Liver (tissue), 9 donors: ENCODE measurements around the gene TPRN. TPM values are rescaled to one million over a fixed set of nuclear protein-coding genes. Genes with fewer than 3 reads are reported as not detected.

Experiments
- DNase-seq: peaks from one replicate; pipeline ENCODE4 v3.0.0-alpha.2; 2017; ENCODE audit warnings: low spot score
- H3K27ac ChIP-seq, 2 donors: one replicate each; pipeline ENCODE4 v1.7.0; 2013; ENCODE audit warnings: inconsistent platforms in 2 of 2, low read length in 2 of 2, control low read depth in 1 of 2, low read depth in 1 of 2, mild to moderate bottlenecking in 1 of 2
- H3K27me3 ChIP-seq, 4 donors: one replicate each; pipeline versions ENCODE4 v1.6.1 to v1.7.0; 2013; ENCODE audit warnings: low read length in 3 of 4, inconsistent platforms in 1 of 4, mild to moderate bottlenecking in 1 of 4, moderate library complexity in 1 of 4; ENCODE audit not compliant: control insufficient read depth in 4 of 4, insufficient read depth in 4 of 4
- H3K36me3 ChIP-seq, 4 donors: one replicate each; pipeline versions ENCODE4 v1.6.1 to v1.7.0; 2013; ENCODE audit warnings: low read length in 3 of 4, mild to moderate bottlenecking in 3 of 4, low read depth in 1 of 4, moderate library complexity in 1 of 4; ENCODE audit not compliant: control insufficient read depth in 4 of 4, insufficient read depth in 3 of 4
- H3K4me1 ChIP-seq, 4 donors: one replicate each; pipeline versions ENCODE4 v1.6.1 to v1.7.0; 2013; ENCODE audit warnings: low read length in 3 of 4, mild to moderate bottlenecking in 3 of 4, moderate library complexity in 1 of 4; ENCODE audit not compliant: control insufficient read depth in 4 of 4, insufficient read depth in 4 of 4
- H3K4me3 ChIP-seq, 3 donors: one replicate each; pipeline versions ENCODE4 v1.6.1 to v1.7.0; 2013; ENCODE audit warnings: low read length in 3 of 3, control low read depth in 1 of 3, low read depth in 1 of 3, mild to moderate bottlenecking in 1 of 3
- H3K9ac ChIP-seq, 2 donors: one replicate each; pipeline ENCODE4 v1.7.0; 2013; ENCODE audit warnings: low read length in 2 of 2, mild to moderate bottlenecking in 2 of 2, moderate library complexity in 2 of 2, control low read depth in 1 of 2, low read depth in 1 of 2
- H3K9me3 ChIP-seq, 4 donors: one replicate each; pipeline versions ENCODE4 v1.6.1 to v1.7.0; 2013; ENCODE audit warnings: low read length in 3 of 4; ENCODE audit not compliant: control insufficient read depth in 4 of 4
- EGR1 ChIP-seq, 2 donors: IDR thresholded peaks; 2 replicates each; pipeline ENCODE4 v1.6.1; 2016 to 2018; ENCODE audit warnings: antibody characterized with exemption in 2 of 2, low read depth in 2 of 2
- FOXA1 ChIP-seq: IDR thresholded peaks from 2 replicates; pipeline ENCODE4 v1.6.1; 2016; ENCODE audit warnings: antibody characterized with exemption
- FOXA2 ChIP-seq: IDR thresholded peaks from 2 replicates; pipeline ENCODE4 v1.6.1; 2016; ENCODE audit warnings: antibody characterized with exemption
- GABPA ChIP-seq, 2 donors: IDR thresholded peaks in 1 of 2; conservative IDR thresholded peaks in 1 of 2; 2 replicates each; pipeline ENCODE4 v1.6.1; 2016; ENCODE audit warnings: antibody characterized with exemption in 2 of 2, mild to moderate bottlenecking in 1 of 2, moderate library complexity in 1 of 2
- HNF4A ChIP-seq, 2 donors: conservative IDR thresholded peaks; 2 replicates each; pipeline ENCODE4 v1.6.1; 2016; ENCODE audit warnings: antibody characterized with exemption in 2 of 2, mild to moderate bottlenecking in 2 of 2
- HNF4G ChIP-seq: IDR thresholded peaks from 2 replicates; pipeline ENCODE4 v1.6.1; 2016; ENCODE audit warnings: antibody characterized with exemption
- NR2F2 ChIP-seq: IDR thresholded peaks from 2 replicates; pipeline ENCODE4 v1.6.1; 2016; ENCODE audit warnings: antibody characterized with exemption
- RAD21 ChIP-seq, 2 donors: IDR thresholded peaks; 2 replicates each; pipeline ENCODE4 v1.6.1; 2016; ENCODE audit warnings: antibody characterized with exemption in 2 of 2, mild to moderate bottlenecking in 2 of 2
- RXRA ChIP-seq, 2 donors: IDR thresholded peaks; 2 replicates each; pipeline ENCODE4 v1.6.1; 2017 to 2018; ENCODE audit warnings: antibody characterized with exemption in 2 of 2, mild to moderate bottlenecking in 1 of 2
- SP1 ChIP-seq: IDR thresholded peaks from 2 replicates; pipeline ENCODE4 v1.6.1; 2018; ENCODE audit warnings: antibody characterized with exemption, mild to moderate bottlenecking
- TAF1 ChIP-seq: conservative IDR thresholded peaks from 2 replicates; pipeline ENCODE4 v1.6.1; 2016; ENCODE audit warnings: antibody characterized with exemption, mild to moderate bottlenecking
- YY1 ChIP-seq: IDR thresholded peaks from 2 replicates; pipeline ENCODE4 v1.6.1; 2016; ENCODE audit warnings: antibody characterized with exemption, mild to moderate bottlenecking
- WGBS: extraction: QIAGEN DNeasy Blood & Tissue Kit; methylation state at CpG from one replicate; pipeline ENCODE4 v1.1.7; 2013; 5-methylcytosine and 5-hydroxymethylcytosine counted together
- polyA plus RNA-seq, 2 donors: library from polyadenylated mRNA; stranded (reverse) in 1 of 2; unstranded in 1 of 2; fragments of 200-250 nt in 1 of 2; fragments of >200 nt in 1 of 2; fragmentation: Nextera tagmentation in 1 of 2; extraction: Ambion mirVana in 1 of 2; gene quantifications; one replicate each; pipeline versions ENCODE4 v1.2.1 to v1.2.3, GENCODE V29; 2013 to 2015
- total RNA-seq, 2 donors: library from RNA; depleted of rRNA; stranded (reverse); fragments of >200 nt; gene quantifications; one replicate each; pipeline ENCODE4 v1.2.3, GENCODE V29; 2014
- TF ChIP-seq, protein P1 (sequence below): IDR thresholded peaks from 2 replicates; pipeline ENCODE4 v1.6.1; 2016; ENCODE audit warnings: antibody characterized with exemption, mild to moderate bottlenecking
- TF ChIP-seq, protein P2 (sequence below): IDR thresholded peaks from 2 replicates; pipeline ENCODE4 v1.6.1; 2016; ENCODE audit warnings: antibody characterized with exemption
- TF ChIP-seq, protein P3 (sequence below): fragments of 150-350 bp; IDR thresholded peaks from 2 replicates; pipeline ENCODE4 v1.5.1; 2017; ENCODE audit warnings: improper control_type of control experiment, low read depth, low read length; ENCODE audit not compliant: missing input control
- TF ChIP-seq, protein P4 (sequence below): IDR thresholded peaks from 2 replicates; pipeline ENCODE4 v1.6.1; 2016; ENCODE audit warnings: antibody characterized with exemption
- donor health status: healthy.
- donor health status: healthy.
- donor health status: healthy.
- donor health status: healthy.
- donor health status: healthy.

TPRN gene
- total and polyA plus RNA-seq, 4 donors, result 5.4 to 20.1 (median 11.1) TPM

- Histone ChIP-seq H3K9ac (no peak overlapping the region), H3K4me1 (peaks cover 18 to 24% (median 19%) of the 10 kb centered on the region in 4 donors), H3K36me3 (no peaks in the 10 kb centered on the region), H3K9me3 (no peaks in the 10 kb centered on the region), H3K27ac (no peak overlapping the region), H3K4me3 (peak overlapping the region in 1 of 3 donors; percentile 42), H3K27me3 (peaks cover 7 to 32% (median 15%) of the 10 kb centered on the region in 4 donors)
- WGBS, result 2% methylated on average over 36 of the region's 36 CpGs
- TF ChIP-seq GABPA (IDR thresholded peaks at IDR 0.05 in 1 of 2, conservative IDR thresholded peaks at IDR 0.05 in 1 of 2), result no peak
- TF ChIP-seq EGR1 (IDR thresholded peaks at IDR 0.05; ENCODE audit: low read depth in 2 of 2), result no peak
- DNase-seq, result no peak
Measured at GRCh38 chr9:137168573-137168903, 32.0 kb downstream of the TPRN start.

- peaks cover 7 to 36% (median 15%) of the 10 kb centered on the region in 4 donors for H3K27me3 ChIP-seq
- 7% methylated on average over 57 of the region's 57 CpGs for WGBS
- no peak for DNase-seq
- no peak overlapping the region for H3K9ac ChIP-seq
- no peaks in the 10 kb centered on the region for H3K36me3 ChIP-seq
- peaks cover 18 to 26% (median 21%) of the 10 kb centered on the region in 4 donors for H3K4me1 ChIP-seq
- peak overlapping the region in 1 of 3 donors; percentile 42 for H3K4me3 ChIP-seq
- H3K27ac ChIP-seq, result no peak overlapping the region
- H3K9me3 ChIP-seq, result no peaks in the 10 kb centered on the region
- TF ChIP-seq FOXA2, result no peak
- TF ChIP-seq, protein P1, sequence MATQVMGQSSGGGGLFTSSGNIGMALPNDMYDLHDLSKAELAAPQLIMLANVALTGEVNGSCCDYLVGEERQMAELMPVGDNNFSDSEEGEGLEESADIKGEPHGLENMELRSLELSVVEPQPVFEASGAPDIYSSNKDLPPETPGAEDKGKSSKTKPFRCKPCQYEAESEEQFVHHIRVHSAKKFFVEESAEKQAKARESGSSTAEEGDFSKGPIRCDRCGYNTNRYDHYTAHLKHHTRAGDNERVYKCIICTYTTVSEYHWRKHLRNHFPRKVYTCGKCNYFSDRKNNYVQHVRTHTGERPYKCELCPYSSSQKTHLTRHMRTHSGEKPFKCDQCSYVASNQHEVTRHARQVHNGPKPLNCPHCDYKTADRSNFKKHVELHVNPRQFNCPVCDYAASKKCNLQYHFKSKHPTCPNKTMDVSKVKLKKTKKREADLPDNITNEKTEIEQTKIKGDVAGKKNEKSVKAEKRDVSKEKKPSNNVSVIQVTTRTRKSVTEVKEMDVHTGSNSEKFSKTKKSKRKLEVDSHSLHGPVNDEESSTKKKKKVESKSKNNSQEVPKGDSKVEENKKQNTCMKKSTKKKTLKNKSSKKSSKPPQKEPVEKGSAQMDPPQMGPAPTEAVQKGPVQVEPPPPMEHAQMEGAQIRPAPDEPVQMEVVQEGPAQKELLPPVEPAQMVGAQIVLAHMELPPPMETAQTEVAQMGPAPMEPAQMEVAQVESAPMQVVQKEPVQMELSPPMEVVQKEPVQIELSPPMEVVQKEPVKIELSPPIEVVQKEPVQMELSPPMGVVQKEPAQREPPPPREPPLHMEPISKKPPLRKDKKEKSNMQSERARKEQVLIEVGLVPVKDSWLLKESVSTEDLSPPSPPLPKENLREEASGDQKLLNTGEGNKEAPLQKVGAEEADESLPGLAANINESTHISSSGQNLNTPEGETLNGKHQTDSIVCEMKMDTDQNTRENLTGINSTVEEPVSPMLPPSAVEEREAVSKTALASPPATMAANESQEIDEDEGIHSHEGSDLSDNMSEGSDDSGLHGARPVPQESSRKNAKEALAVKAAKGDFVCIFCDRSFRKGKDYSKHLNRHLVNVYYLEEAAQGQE, result no peak
- no peak for TF ChIP-seq SP1
Measured at GRCh38 chr9:137167747-137168572, 32.6 kb downstream of the TPRN start.

DNA sequence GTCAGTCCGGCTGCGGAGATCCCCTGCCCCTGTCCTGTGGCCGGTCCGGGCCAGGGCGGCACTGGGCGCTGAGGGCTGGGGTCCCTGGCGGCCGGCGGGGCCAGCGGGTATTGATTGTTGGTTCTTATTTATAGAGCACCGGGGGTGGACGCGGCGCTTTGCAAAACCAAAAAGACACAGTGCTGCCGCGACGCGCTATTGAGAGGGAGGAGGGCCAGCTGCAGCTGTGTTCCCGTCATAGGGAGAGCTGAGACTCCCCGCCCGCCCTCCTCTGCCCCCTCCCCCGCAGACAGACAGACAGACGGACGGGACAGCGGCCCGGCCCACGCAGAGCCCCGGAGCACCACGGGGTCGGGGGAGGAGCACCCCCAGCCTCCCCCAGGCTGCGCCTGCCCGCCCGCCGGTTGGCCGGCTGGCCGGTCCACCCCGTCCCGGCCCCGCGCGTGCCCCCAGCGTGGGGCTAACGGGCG lies 33.2 kb downstream of the TPRN start:
- Histone ChIP-seq H3K27ac (no peak overlapping the region), H3K36me3 (no peaks in the 10 kb centered on the region), H3K27me3 (peaks cover 7 to 36% (median 15%) of the 10 kb centered on the region in 4 donors), H3K4me1 (peaks cover 18 to 33% (median 22%) of the 10 kb centered on the region in 4 donors), H3K9ac (no peak overlapping the region), H3K9me3 (no peaks in the 10 kb centered on the region), H3K4me3 (no peak overlapping the region)
- no peak for DNase-seq
- WGBS, result 23% methylated on average over 44 of the region's 44 CpGs
- TF ChIP-seq, protein P2, sequence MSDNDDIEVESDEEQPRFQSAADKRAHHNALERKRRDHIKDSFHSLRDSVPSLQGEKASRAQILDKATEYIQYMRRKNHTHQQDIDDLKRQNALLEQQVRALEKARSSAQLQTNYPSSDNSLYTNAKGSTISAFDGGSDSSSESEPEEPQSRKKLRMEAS, result no peak
- TF ChIP-seq, protein P3, sequence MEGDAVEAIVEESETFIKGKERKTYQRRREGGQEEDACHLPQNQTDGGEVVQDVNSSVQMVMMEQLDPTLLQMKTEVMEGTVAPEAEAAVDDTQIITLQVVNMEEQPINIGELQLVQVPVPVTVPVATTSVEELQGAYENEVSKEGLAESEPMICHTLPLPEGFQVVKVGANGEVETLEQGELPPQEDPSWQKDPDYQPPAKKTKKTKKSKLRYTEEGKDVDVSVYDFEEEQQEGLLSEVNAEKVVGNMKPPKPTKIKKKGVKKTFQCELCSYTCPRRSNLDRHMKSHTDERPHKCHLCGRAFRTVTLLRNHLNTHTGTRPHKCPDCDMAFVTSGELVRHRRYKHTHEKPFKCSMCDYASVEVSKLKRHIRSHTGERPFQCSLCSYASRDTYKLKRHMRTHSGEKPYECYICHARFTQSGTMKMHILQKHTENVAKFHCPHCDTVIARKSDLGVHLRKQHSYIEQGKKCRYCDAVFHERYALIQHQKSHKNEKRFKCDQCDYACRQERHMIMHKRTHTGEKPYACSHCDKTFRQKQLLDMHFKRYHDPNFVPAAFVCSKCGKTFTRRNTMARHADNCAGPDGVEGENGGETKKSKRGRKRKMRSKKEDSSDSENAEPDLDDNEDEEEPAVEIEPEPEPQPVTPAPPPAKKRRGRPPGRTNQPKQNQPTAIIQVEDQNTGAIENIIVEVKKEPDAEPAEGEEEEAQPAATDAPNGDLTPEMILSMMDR, result no peak
- TF ChIP-seq, protein P1, result no peak
- TF ChIP-seq SP1, result no peak
- no peak for TF ChIP-seq HNF4A (conservative IDR thresholded peaks at IDR 0.05)
- TF ChIP-seq YY1, result no peak
- no peak for TF ChIP-seq NR2F2
- TF ChIP-seq RXRA (IDR thresholded peaks at IDR 0.05), result no peak
- TF ChIP-seq RAD21 (IDR thresholded peaks at IDR 0.05), result no peak
- no peak for TF ChIP-seq HNF4G
- TF ChIP-seq GABPA (IDR thresholded peaks at IDR 0.05 in 1 of 2, conservative IDR thresholded peaks at IDR 0.05 in 1 of 2), result no peak
- TF ChIP-seq, protein P4, sequence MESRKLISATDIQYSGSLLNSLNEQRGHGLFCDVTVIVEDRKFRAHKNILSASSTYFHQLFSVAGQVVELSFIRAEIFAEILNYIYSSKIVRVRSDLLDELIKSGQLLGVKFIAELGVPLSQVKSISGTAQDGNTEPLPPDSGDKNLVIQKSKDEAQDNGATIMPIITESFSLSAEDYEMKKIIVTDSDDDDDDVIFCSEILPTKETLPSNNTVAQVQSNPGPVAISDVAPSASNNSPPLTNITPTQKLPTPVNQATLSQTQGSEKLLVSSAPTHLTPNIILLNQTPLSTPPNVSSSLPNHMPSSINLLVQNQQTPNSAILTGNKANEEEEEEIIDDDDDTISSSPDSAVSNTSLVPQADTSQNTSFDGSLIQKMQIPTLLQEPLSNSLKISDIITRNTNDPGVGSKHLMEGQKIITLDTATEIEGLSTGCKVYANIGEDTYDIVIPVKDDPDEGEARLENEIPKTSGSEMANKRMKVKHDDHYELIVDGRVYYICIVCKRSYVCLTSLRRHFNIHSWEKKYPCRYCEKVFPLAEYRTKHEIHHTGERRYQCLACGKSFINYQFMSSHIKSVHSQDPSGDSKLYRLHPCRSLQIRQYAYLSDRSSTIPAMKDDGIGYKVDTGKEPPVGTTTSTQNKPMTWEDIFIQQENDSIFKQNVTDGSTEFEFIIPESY, result no peak
- TF ChIP-seq TAF1, result no peak
- TF ChIP-seq FOXA1, result no peak
